ENCODE measurements around the gene ANXA9. TPM values are rescaled to one million over a fixed set of nuclear protein-coding genes. Genes with fewer than 3 reads are reported as not detected.

ANXA9 gene
- total RNA-seq, 1 donor from 2014 or later: 0.68 TPM

- intact Hi-C loops (cut with DNase I): no loop called here
- H3K36me3 ChIP-seq: peaks cover 24% of the 10 kb centered on the region
- no peak for TF ChIP-seq CTCF (IDR thresholded peaks at IDR 0.05)
- DNase-seq (no peak), ATAC-seq (peak in 1 of 2 donors; percentile 0)
- H3K27me3 ChIP-seq (ENCODE audit: low read depth): no peaks in the 10 kb centered on the region
- peaks cover 69% of the 10 kb centered on the region for H3K4me1 ChIP-seq
- peak overlapping the region; percentile 89 for H3K4me3 ChIP-seq
- no peaks in the 10 kb centered on the region for H3K9me3 ChIP-seq
- peak overlapping the region; percentile 93 for H3K27ac ChIP-seq
These were observed 10.3 kb upstream of the ANXA9 start for GRCh38 chr1:150971583-150972416.

- peak overlapping the region; percentile 89 for H3K4me3 ChIP-seq
- no peak for DNase-seq
- H3K9me3 ChIP-seq: no peaks in the 10 kb centered on the region
- peaks cover 75% of the 10 kb centered on the region for H3K4me1 ChIP-seq
- H3K36me3 ChIP-seq: peaks cover 17% of the 10 kb centered on the region
- peak overlapping the region; percentile 93 for H3K27ac ChIP-seq
- H3K27me3 ChIP-seq (ENCODE audit: low read depth): no peaks in the 10 kb centered on the region
- no peak for TF ChIP-seq CTCF (IDR thresholded peaks at IDR 0.05)
- intact Hi-C loops (cut with DNase I): no loop called here
- ATAC-seq: no peak
These were observed 9.6 kb upstream of the ANXA9 start for GRCh38 chr1:150972417-150972940.

- peak; percentile 52 for DNase-seq
- Histone ChIP-seq H3K27ac (peak overlapping the region; percentile 93), H3K9me3 (no peaks in the 10 kb centered on the region), H3K4me3 (peak overlapping the region; percentile 89), H3K4me1 (peaks cover 83% of the 10 kb centered on the region), H3K27me3 (ENCODE audit: low read depth) (no peaks in the 10 kb centered on the region), H3K36me3 (peaks cover 9% of the 10 kb centered on the region)
- intact Hi-C loops (cut with DNase I): no loop called here
- TF ChIP-seq CTCF (IDR thresholded peaks at IDR 0.05): no peak
- ATAC-seq: no peak
These were observed 8.7 kb upstream of the ANXA9 start for GRCh38 chr1:150973258-150973835.

GRCh38 chr1:150973836-150974579 is 8.1 kb upstream of the ANXA9 start:
- intact Hi-C loops (cut with DNase I): no loop called here
- ATAC-seq (peak; percentile 5 to 11), DNase-seq (peak; percentile 74)
- H3K27ac ChIP-seq: peak overlapping the region; percentile 93
- H3K4me1 ChIP-seq: peaks cover 86% of the 10 kb centered on the region
- no peak for TF ChIP-seq CTCF (IDR thresholded peaks at IDR 0.05)
- H3K4me3 ChIP-seq: peak overlapping the region; percentile 89
- H3K27me3 ChIP-seq (ENCODE audit: low read depth): no peaks in the 10 kb centered on the region
- H3K36me3 ChIP-seq: peaks cover 2% of the 10 kb centered on the region
- no peaks in the 10 kb centered on the region for H3K9me3 ChIP-seq

Data from lower lobe of right lung (tissue), 2 donors.